Endothelial cell (in vitro differentiated cells): ENCODE measurements around the gene ATP8A2. TPM values are rescaled to one million over a fixed set of nuclear protein-coding genes. Genes with fewer than 3 reads are reported as not detected.
A peak's percentile ranks its signal among the peaks of the same experiment; 100 is the strongest.

Experiments
- DNase-seq: peaks from one replicate; pipeline ENCODE4 v3.0.0; 2021; ENCODE audit warnings: low spot score
- H3K27ac Mint-ChIP-seq: one replicate; pipeline ENCODE4 v1.8.0; 2021; ENCODE audit warnings: mixed read lengths, inconsistent platforms; ENCODE audit not compliant: unreplicated experiment
- H3K27me3 Mint-ChIP-seq: one replicate; pipeline ENCODE4 v1.8.0; 2021; ENCODE audit warnings: mild to moderate bottlenecking, moderate library complexity, mixed read lengths, inconsistent platforms; ENCODE audit not compliant: unreplicated experiment
- H3K36me3 Mint-ChIP-seq: one replicate; pipeline ENCODE4 v1.8.0; 2021; ENCODE audit warnings: mild to moderate bottlenecking, low read depth, mixed read lengths, inconsistent platforms; ENCODE audit not compliant: unreplicated experiment
- H3K4me1 Mint-ChIP-seq: one replicate; pipeline ENCODE4 v1.8.0; 2021; ENCODE audit warnings: mild to moderate bottlenecking, mixed read lengths, inconsistent platforms; ENCODE audit not compliant: unreplicated experiment
- H3K4me3 Mint-ChIP-seq: one replicate; pipeline ENCODE4 v1.8.0; 2021; ENCODE audit warnings: mild to moderate bottlenecking, mixed read lengths, inconsistent platforms; ENCODE audit not compliant: unreplicated experiment
- H3K9me3 Mint-ChIP-seq: one replicate; pipeline ENCODE4 v1.8.0; 2021; ENCODE audit warnings: mixed read lengths, inconsistent platforms; ENCODE audit not compliant: unreplicated experiment
- total RNA-seq: library from RNA; stranded (reverse); fragmentation: NEBNext Ultra II Directional; extraction: Animal tissue kit (Norgen Biotek cat#: 25700); gene quantifications from one replicate; pipeline ENCODE4 v1.2.1, GENCODE V29; 2021; ENCODE audit not compliant: unreplicated experiment
- TF ChIP-seq, protein P1 (sequence below): fragments of 200-600 bp; sonication (generic); IDR thresholded peaks from one replicate; pipeline ENCODE4 v1.5.0; 2021; ENCODE audit warnings: antibody characterized with exemption; ENCODE audit not compliant: unreplicated experiment

Gene ATP8A2
- total RNA-seq, 1 donor from 2014 or later: 2.1 TPM

- no peaks in the 10 kb centered on the region for H3K9me3 Mint-ChIP-seq
- H3K27me3 Mint-ChIP-seq: peaks cover 2% of the 10 kb centered on the region
- no peak overlapping the region for H3K27ac Mint-ChIP-seq
- peaks cover 18% of the 10 kb centered on the region for H3K4me1 Mint-ChIP-seq
- DNase-seq: no peak
- TF ChIP-seq, protein P1, sequence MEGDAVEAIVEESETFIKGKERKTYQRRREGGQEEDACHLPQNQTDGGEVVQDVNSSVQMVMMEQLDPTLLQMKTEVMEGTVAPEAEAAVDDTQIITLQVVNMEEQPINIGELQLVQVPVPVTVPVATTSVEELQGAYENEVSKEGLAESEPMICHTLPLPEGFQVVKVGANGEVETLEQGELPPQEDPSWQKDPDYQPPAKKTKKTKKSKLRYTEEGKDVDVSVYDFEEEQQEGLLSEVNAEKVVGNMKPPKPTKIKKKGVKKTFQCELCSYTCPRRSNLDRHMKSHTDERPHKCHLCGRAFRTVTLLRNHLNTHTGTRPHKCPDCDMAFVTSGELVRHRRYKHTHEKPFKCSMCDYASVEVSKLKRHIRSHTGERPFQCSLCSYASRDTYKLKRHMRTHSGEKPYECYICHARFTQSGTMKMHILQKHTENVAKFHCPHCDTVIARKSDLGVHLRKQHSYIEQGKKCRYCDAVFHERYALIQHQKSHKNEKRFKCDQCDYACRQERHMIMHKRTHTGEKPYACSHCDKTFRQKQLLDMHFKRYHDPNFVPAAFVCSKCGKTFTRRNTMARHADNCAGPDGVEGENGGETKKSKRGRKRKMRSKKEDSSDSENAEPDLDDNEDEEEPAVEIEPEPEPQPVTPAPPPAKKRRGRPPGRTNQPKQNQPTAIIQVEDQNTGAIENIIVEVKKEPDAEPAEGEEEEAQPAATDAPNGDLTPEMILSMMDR: no peak
- no peak overlapping the region for H3K4me3 Mint-ChIP-seq
- no peaks in the 10 kb centered on the region for H3K36me3 Mint-ChIP-seq
These were observed 516.3 kb downstream of the ATP8A2 start for GRCh38 chr13:25887962-25888655.

- H3K36me3 Mint-ChIP-seq: no peaks in the 10 kb centered on the region
- no peak overlapping the region for H3K27ac Mint-ChIP-seq
- peaks cover under 1% of the 10 kb centered on the region for H3K4me1 Mint-ChIP-seq
- TF ChIP-seq, protein P1: no peak
- DNase-seq: no peak
- no peaks in the 10 kb centered on the region for H3K9me3 Mint-ChIP-seq
- H3K27me3 Mint-ChIP-seq: no peaks in the 10 kb centered on the region
- no peak overlapping the region for H3K4me3 Mint-ChIP-seq
These were observed 519.0 kb downstream of the ATP8A2 start for GRCh38 chr13:25890671-25891212.

- TF ChIP-seq, protein P1: no peak
- Mint-ChIP-seq H3K27ac (no peak overlapping the region), H3K9me3 (peaks cover 22% of the 10 kb centered on the region), H3K4me1 (peaks cover 11% of the 10 kb centered on the region), H3K36me3 (peaks cover 20% of the 10 kb centered on the region), H3K4me3 (peak overlapping the region; percentile 65), H3K27me3 (peaks cover 11% of the 10 kb centered on the region)
- DNase-seq: no peak
These were observed 527.2 kb downstream of the ATP8A2 start for GRCh38 chr13:25898991-25899390.

GRCh38 chr13:25899464-25899863, 527.7 kb downstream of the ATP8A2 start:
- Mint-ChIP-seq H3K27ac (no peak overlapping the region), H3K27me3 (peaks cover 11% of the 10 kb centered on the region), H3K9me3 (peaks cover 22% of the 10 kb centered on the region), H3K4me3 (peak overlapping the region; percentile 65), H3K4me1 (peaks cover 11% of the 10 kb centered on the region), H3K36me3 (peaks cover 20% of the 10 kb centered on the region)
- TF ChIP-seq, protein P1: no peak
- no peak for DNase-seq

DNA sequence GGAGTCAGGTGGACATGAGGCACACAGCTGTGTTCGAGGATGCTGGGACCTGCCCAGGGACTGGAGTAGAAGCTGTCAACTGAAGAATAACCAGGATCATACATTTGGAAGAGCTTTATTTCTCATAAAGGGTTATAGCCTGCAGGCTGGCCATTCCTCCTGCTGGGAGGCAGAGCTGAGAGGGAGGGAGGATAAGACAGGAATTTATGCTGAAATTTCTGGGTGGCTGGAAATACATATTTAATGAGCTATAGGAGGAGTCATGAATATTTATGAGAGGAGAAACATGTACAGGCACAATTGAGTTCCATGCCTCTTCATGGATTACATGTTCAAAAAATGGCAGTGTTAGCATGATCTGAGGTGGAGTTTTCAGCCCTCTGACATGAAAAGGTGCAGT, 528.2 kb downstream of the ATP8A2 start:
- Mint-ChIP-seq H3K27ac (no peak overlapping the region), H3K4me3 (peak overlapping the region; percentile 65), H3K4me1 (peaks cover 11% of the 10 kb centered on the region), H3K9me3 (peaks cover 22% of the 10 kb centered on the region), H3K36me3 (peaks cover 20% of the 10 kb centered on the region), H3K27me3 (peaks cover 11% of the 10 kb centered on the region)
- TF ChIP-seq, protein P1: no peak
- no peak for DNase-seq
